ENCODE results near the gene TH.
A peak's percentile ranks its signal among the peaks of the same experiment; 100 is the strongest.
"Not testable (repeated sequence)": the region's sequence is repeated elsewhere in the genome, so short reads cannot be mapped to it uniquely, and the experiment has no call there.

The TH gene

DNA sequence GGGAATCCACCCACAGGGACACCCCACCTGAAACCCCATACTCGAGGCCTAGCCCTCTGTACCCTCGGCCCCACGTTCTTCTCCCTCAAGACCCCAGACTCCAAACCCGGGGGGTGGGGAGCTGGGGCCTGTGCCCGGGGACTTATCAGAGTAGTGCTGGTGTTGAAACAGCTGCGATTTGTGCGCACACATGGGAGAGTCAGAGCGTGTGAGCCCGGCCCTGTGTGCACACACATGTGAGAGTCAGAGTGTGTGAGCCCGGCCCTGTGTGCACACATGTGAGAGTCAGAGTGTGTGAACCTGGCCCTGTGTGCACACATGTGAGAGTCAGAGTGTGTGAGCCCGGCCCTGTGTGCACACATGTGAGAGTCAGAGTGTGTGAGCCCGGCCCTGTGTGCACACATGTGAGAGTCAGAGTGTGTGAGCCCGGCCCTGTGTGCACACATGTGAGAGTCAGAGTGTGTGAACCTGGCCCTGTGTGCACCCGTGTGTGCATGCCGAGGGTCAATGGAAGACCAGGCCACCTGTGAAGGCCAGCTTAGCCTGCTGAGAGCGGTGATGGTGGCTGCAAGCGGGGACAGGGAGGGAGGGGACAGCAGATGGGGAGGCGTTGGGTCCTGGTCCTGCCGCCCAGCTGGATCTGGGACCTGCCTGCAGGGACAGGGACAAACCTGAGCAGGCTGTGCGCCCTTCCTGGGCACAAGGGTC lies 22.4 kb upstream of the TH start:
- WGBS (ENCODE audit: extremely low coverage, insufficient coverage, low lambda C conversion rate), result no CpG with 5 or more reads among the region's 20 CpGs
- not testable (repeated sequence) for H2BK120ac ChIP-seq (ENCODE audit: low read depth, low read length); H2AK5ac ChIP-seq (ENCODE audit: low read length); H3K79me1 ChIP-seq (ENCODE audit: low read length); H2BK15ac ChIP-seq (replicated peaks; ENCODE audit: low read depth); H3K36me3 ChIP-seq (ENCODE audit: control insufficient read depth, insufficient read depth, low read length); H3K9ac ChIP-seq (ENCODE audit: low read length); H3K4me3 ChIP-seq (ENCODE audit: low read length); H3K4me2 ChIP-seq (ENCODE audit: low read length); DNase-seq; H3K4me1 ChIP-seq (ENCODE audit: control insufficient read depth, low read depth, low read length); H4K5ac ChIP-seq (ENCODE audit: low read length); H3K4ac ChIP-seq (ENCODE audit: low read depth, low read length); H3K79me2 ChIP-seq (ENCODE audit: control insufficient read depth, insufficient read depth, low read length); H2BK5ac ChIP-seq (ENCODE audit: low read length); H3K27me3 ChIP-seq (ENCODE audit: insufficient read depth, low read length, poor library complexity); H4K8ac ChIP-seq (ENCODE audit: low read depth, low read length); H3K18ac ChIP-seq (ENCODE audit: low read length); H3K56ac ChIP-seq (ENCODE audit: low read length); H3K27ac ChIP-seq (ENCODE audit: low read depth, low read length); H3K23ac ChIP-seq (ENCODE audit: low read length)

DNA sequence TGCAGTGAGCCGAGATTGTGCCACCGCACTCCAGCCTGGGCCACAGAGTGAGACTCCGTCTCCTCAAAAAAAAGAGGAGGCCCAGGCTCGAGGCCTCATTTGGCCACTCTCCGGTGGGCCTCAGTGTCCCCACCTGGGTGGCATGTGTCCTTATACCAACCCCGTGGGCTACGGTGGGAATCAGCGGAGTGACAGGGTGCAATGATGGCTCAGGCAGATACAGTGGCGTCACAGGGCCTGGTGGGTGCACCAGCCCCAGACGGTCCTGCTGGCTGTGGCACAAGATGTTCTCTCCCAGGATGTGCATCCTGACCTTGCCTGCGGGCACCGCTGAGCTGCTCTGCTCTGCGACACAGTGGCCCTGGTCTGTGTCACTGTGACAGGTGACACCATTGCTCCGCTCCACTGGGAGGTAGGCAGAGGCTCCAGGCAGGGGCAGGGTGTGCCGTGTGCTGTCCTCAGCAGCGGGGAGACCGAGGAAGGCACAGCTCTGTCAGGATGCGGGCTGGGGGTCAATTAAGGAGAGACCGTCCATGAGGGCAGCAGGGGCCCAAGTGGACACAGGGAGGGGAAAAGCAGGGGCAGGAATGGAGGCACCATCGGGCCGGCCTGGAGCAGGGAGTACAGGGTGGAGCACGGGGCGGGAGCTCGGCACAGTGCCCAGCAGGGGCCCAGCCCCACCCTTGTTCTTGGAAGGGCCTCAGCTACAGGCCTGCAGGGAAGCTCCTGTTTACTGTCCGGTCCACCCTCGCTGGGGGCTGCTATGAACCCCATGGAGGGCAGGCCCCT lies 21.7 kb upstream of the TH start:
- Histone ChIP-seq H4K8ac (ENCODE audit: low read depth, low read length) (no peak overlapping the region), H3K56ac (ENCODE audit: low read length) (no peak overlapping the region), H4K5ac (ENCODE audit: low read length) (no peak overlapping the region), H2BK15ac (replicated peaks; ENCODE audit: low read depth) (no peak overlapping the region), H3K79me2 (ENCODE audit: control insufficient read depth, insufficient read depth, low read length) (no peaks in the 10 kb centered on the region), H2BK5ac (ENCODE audit: low read length) (no peak overlapping the region), H3K36me3 (ENCODE audit: control insufficient read depth, insufficient read depth, low read length) (no peaks in the 10 kb centered on the region), H3K27me3 (ENCODE audit: insufficient read depth, low read length, poor library complexity) (no peaks in the 10 kb centered on the region), H3K9ac (ENCODE audit: low read length) (no peak overlapping the region), H3K4ac (ENCODE audit: low read depth, low read length) (no peak overlapping the region), H2AK5ac (ENCODE audit: low read length) (no peak overlapping the region), H3K27ac (ENCODE audit: low read depth, low read length) (no peak overlapping the region), H3K79me1 (ENCODE audit: low read length) (no peaks in the 10 kb centered on the region), H3K4me3 (ENCODE audit: low read length) (no peak overlapping the region), H3K23ac (ENCODE audit: low read length) (no peak overlapping the region), H3K18ac (ENCODE audit: low read length) (no peak overlapping the region), H2BK120ac (ENCODE audit: low read depth, low read length) (no peak overlapping the region), H3K4me2 (ENCODE audit: low read length) (no peak overlapping the region), H3K4me1 (ENCODE audit: control insufficient read depth, low read depth, low read length) (no peaks in the 10 kb centered on the region)
- no peak for DNase-seq
- no CpG with 5 or more reads among the region's 26 CpGs for WGBS (ENCODE audit: extremely low coverage, insufficient coverage, low lambda C conversion rate)

DNA sequence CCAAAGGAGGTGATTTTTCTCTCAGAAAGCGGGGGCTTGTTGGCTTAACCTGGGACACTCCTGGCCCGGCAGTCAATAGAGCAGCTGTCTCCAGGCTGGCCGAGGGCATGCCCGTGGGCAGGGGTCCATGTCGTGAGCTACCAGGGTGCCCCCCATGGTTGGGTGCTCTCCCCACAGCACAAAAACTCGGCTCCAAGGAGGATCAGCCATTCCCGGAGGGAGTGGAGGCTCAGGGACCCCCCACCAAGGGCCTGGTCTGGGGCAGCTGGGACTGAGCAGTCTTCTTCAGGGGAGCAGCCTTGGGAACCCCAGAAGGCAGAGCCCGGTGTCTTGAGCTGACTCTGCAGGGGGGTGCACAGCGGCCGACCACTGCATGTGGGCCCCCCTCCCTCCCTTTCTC lies 20.8 kb upstream of the TH start:
- H2BK15ac ChIP-seq (replicated peaks; ENCODE audit: low read depth), result no peak overlapping the region
- H3K23ac ChIP-seq (ENCODE audit: low read length), result no peak overlapping the region
- DNase-seq, result no peak
- no peak overlapping the region for H2BK5ac ChIP-seq (ENCODE audit: low read length)
- H3K36me3 ChIP-seq (ENCODE audit: control insufficient read depth, insufficient read depth, low read length), result no peaks in the 10 kb centered on the region
- H3K56ac ChIP-seq (ENCODE audit: low read length), result no peak overlapping the region
- H3K4me1 ChIP-seq (ENCODE audit: control insufficient read depth, low read depth, low read length), result no peaks in the 10 kb centered on the region
- H3K9ac ChIP-seq (ENCODE audit: low read length), result no peak overlapping the region
- no peak overlapping the region for H3K4me3 ChIP-seq (ENCODE audit: low read length)
- H3K27ac ChIP-seq (ENCODE audit: low read depth, low read length), result no peak overlapping the region
- H3K27me3 ChIP-seq (ENCODE audit: insufficient read depth, low read length, poor library complexity), result no peaks in the 10 kb centered on the region
- H3K79me1 ChIP-seq (ENCODE audit: low read length), result no peaks in the 10 kb centered on the region
- no peak overlapping the region for H4K8ac ChIP-seq (ENCODE audit: low read depth, low read length)
- no peak overlapping the region for H4K5ac ChIP-seq (ENCODE audit: low read length)
- no peak overlapping the region for H2BK120ac ChIP-seq (ENCODE audit: low read depth, low read length)
- H3K18ac ChIP-seq (ENCODE audit: low read length), result no peak overlapping the region
- H3K4ac ChIP-seq (ENCODE audit: low read depth, low read length), result no peak overlapping the region
- WGBS (ENCODE audit: extremely low coverage, insufficient coverage, low lambda C conversion rate), result no CpG with 5 or more reads among the region's 10 CpGs
- H3K4me2 ChIP-seq (ENCODE audit: low read length), result no peak overlapping the region
- H3K79me2 ChIP-seq (ENCODE audit: control insufficient read depth, insufficient read depth, low read length), result no peaks in the 10 kb centered on the region
- no peak overlapping the region for H2AK5ac ChIP-seq (ENCODE audit: low read length)

DNA sequence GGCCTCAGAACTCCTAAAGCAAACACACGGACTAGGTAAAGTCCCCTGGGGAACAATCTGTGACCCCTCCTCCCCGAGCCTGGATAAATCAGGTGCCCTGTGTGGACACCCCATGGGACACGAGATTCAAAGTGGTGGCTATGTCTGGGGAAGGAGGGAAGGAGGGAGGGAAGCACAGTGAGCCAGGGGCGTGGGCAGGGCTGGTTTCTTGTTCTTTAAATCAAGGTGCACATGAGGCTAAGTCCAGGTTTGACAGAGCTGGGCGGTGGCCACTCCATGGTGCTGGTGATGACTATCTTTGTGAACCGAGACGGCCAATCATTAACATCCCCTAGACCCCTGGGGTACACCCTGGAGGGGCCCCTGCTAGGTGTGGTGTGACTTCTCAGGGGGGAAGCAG lies 20.3 kb upstream of the TH start:
- H4K8ac ChIP-seq (ENCODE audit: low read depth, low read length), result no peak overlapping the region
- H3K56ac ChIP-seq (ENCODE audit: low read length), result no peak overlapping the region
- no peak overlapping the region for H3K4me3 ChIP-seq (ENCODE audit: low read length)
- H2BK120ac ChIP-seq (ENCODE audit: low read depth, low read length), result no peak overlapping the region
- no peak overlapping the region for H2BK5ac ChIP-seq (ENCODE audit: low read length)
- no peak overlapping the region for H2AK5ac ChIP-seq (ENCODE audit: low read length)
- WGBS (ENCODE audit: extremely low coverage, insufficient coverage, low lambda C conversion rate), result no CpG with 5 or more reads among the region's 7 CpGs
- H3K27ac ChIP-seq (ENCODE audit: low read depth, low read length), result no peak overlapping the region
- H3K9ac ChIP-seq (ENCODE audit: low read length), result no peak overlapping the region
- no peak overlapping the region for H3K18ac ChIP-seq (ENCODE audit: low read length)
- no peaks in the 10 kb centered on the region for H3K27me3 ChIP-seq (ENCODE audit: insufficient read depth, low read length, poor library complexity)
- no peaks in the 10 kb centered on the region for H3K79me1 ChIP-seq (ENCODE audit: low read length)
- no peak for DNase-seq
- no peak overlapping the region for H3K4me2 ChIP-seq (ENCODE audit: low read length)
- H3K4ac ChIP-seq (ENCODE audit: low read depth, low read length), result no peak overlapping the region
- no peaks in the 10 kb centered on the region for H3K36me3 ChIP-seq (ENCODE audit: control insufficient read depth, insufficient read depth, low read length)
- H3K79me2 ChIP-seq (ENCODE audit: control insufficient read depth, insufficient read depth, low read length), result no peaks in the 10 kb centered on the region
- no peak overlapping the region for H3K23ac ChIP-seq (ENCODE audit: low read length)
- H2BK15ac ChIP-seq (replicated peaks; ENCODE audit: low read depth), result no peak overlapping the region
- no peak overlapping the region for H4K5ac ChIP-seq (ENCODE audit: low read length)
- no peaks in the 10 kb centered on the region for H3K4me1 ChIP-seq (ENCODE audit: control insufficient read depth, low read depth, low read length)

DNA sequence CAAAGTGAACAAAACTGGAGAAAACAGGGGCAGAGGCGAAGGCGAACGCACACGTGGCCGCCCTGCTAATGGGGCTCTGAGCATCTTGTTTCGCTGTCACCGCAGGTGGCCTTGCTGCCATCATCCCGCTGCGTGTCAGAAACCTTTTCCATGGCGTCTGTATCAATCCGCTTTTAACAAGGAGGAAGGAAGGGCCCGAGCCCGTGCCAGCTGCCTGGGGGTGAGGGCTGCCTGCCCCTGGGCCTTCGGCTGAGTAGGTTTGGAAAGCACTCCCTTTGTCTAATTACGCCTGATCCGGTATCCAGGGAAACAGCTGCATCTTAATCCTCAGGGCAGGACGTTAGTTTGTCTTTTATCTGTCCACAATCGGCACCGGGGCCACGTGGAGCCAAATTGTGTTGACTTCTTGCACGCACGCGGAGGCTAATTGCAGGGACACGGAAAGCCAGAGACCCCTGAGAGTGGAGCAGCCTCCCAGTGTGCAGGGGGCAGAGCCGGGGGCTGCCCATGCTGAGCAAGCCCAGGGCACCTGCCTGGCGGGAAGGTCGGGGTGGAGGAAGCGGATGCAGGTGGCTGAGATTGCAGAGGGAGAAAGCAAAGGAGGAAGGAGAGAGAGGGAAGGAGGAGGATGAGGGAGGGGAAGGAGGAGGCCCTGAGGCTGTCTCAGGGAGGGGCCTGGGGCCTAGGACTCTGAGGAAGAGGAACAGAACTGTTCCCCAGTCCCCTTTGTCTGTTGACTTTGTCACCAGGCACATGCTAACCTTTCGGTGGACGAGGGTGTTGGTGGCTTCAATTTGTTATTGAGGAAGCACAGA lies 19.2 kb upstream of the TH start:
- H3K27ac ChIP-seq (ENCODE audit: low read depth, low read length), result peak overlapping the region; percentile 11
- no peak overlapping the region for H3K18ac ChIP-seq (ENCODE audit: low read length)
- no peak overlapping the region for H2AK5ac ChIP-seq (ENCODE audit: low read length)
- no peak overlapping the region for H3K9ac ChIP-seq (ENCODE audit: low read length)
- no peak overlapping the region for H3K4me3 ChIP-seq (ENCODE audit: low read length)
- H2BK15ac ChIP-seq (replicated peaks; ENCODE audit: low read depth), result no peak overlapping the region
- no peak overlapping the region for H4K5ac ChIP-seq (ENCODE audit: low read length)
- no peaks in the 10 kb centered on the region for H3K79me1 ChIP-seq (ENCODE audit: low read length)
- H3K79me2 ChIP-seq (ENCODE audit: control insufficient read depth, insufficient read depth, low read length), result no peaks in the 10 kb centered on the region
- H3K4me1 ChIP-seq (ENCODE audit: control insufficient read depth, low read depth, low read length), result no peaks in the 10 kb centered on the region
- H2BK120ac ChIP-seq (ENCODE audit: low read depth, low read length), result no peak overlapping the region
- no peaks in the 10 kb centered on the region for H3K36me3 ChIP-seq (ENCODE audit: control insufficient read depth, insufficient read depth, low read length)
- H2BK5ac ChIP-seq (ENCODE audit: low read length), result no peak overlapping the region
- H3K23ac ChIP-seq (ENCODE audit: low read length), result no peak overlapping the region
- H3K4ac ChIP-seq (ENCODE audit: low read depth, low read length), result no peak overlapping the region
- H3K4me2 ChIP-seq (ENCODE audit: low read length), result no peak overlapping the region
- no peak for DNase-seq
- H4K8ac ChIP-seq (ENCODE audit: low read depth, low read length), result no peak overlapping the region
- H3K27me3 ChIP-seq (ENCODE audit: insufficient read depth, low read length, poor library complexity), result no peaks in the 10 kb centered on the region
- WGBS (ENCODE audit: extremely low coverage, insufficient coverage, low lambda C conversion rate), result no CpG with 5 or more reads among the region's 30 CpGs
- no peak overlapping the region for H3K56ac ChIP-seq (ENCODE audit: low read length)
